ENCODE results near the gene TMEM179B.
"Not testable (repeated sequence)": the region's sequence is repeated elsewhere in the genome, so short reads cannot be mapped to it uniquely, and the experiment has no call there.

TMEM179B gene

DNA sequence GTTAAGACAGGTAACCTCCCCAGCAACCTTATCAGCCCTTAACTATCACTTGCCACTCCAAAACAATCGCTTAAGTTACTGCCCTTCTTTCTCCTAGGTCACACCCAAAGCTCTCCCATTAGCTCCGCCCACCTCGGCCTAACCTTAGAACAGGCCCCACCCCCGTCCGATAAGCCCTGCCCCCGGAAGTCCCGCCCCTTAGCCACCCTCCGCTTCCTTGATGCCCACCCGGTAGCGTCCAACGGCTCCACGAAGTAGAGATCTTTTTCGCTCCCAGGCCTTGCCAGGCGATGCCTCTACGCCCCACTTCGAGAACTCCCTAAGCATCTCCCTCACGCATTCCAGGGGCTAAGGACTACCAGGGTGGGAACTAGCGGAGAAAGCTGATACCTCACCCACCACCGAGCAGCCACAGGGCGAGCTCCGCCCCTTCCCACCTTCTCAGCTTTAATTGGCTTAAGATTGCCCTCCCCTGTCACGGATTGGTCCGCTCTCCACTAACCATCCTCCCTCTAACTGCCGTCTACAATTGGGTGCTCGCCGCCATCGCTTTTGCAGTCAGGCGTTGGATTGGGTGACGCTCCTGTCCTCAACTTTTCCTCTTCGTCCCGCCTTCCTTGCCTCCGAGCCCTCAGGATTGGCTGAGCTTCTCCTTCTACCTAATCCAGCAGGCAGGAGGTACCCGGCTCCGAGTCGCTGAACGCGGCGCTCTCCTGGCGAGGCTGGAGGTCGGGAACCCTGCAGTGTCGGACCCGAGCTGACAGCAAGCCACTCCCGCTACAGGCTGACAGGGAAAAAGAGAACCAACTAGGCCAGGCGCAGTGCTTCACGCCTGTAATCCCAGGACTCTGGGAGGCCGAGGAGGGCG is 33.2 kb upstream of the TMEM179B start, which contains the start of gene ZBTB3:
Gene ZBTB3, minus strand, starts transcription at position 425 of the 868 bp plus-strand sequence. CDS start 496 bp downstream, outside the sequence.
- H3K36me3 Mint-ChIP-seq (ENCODE audit: low read depth), result peaks cover 14% of the 10 kb centered on the region
- peak within 1 kb of the TSS; percentile 87 to 97 (median 94) for H3K4me3 Mint-ChIP-seq
- no peaks in the 10 kb centered on the region for H3K27me3 Mint-ChIP-seq (ENCODE audit: low read depth)
- H3K9me3 Mint-ChIP-seq, result no peaks in the 10 kb centered on the region
- H3K4me1 Mint-ChIP-seq, result peaks cover 10% of the 10 kb centered on the region
- TF ChIP-seq, protein P1, sequence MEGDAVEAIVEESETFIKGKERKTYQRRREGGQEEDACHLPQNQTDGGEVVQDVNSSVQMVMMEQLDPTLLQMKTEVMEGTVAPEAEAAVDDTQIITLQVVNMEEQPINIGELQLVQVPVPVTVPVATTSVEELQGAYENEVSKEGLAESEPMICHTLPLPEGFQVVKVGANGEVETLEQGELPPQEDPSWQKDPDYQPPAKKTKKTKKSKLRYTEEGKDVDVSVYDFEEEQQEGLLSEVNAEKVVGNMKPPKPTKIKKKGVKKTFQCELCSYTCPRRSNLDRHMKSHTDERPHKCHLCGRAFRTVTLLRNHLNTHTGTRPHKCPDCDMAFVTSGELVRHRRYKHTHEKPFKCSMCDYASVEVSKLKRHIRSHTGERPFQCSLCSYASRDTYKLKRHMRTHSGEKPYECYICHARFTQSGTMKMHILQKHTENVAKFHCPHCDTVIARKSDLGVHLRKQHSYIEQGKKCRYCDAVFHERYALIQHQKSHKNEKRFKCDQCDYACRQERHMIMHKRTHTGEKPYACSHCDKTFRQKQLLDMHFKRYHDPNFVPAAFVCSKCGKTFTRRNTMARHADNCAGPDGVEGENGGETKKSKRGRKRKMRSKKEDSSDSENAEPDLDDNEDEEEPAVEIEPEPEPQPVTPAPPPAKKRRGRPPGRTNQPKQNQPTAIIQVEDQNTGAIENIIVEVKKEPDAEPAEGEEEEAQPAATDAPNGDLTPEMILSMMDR (IDR thresholded peaks at IDR 0.05; ENCODE audit: unreplicated experiment in 3 of 3), result no peak
- peak within 1 kb of the TSS; percentile 91 to 98 (median 97) for H3K27ac Mint-ChIP-seq

DNA sequence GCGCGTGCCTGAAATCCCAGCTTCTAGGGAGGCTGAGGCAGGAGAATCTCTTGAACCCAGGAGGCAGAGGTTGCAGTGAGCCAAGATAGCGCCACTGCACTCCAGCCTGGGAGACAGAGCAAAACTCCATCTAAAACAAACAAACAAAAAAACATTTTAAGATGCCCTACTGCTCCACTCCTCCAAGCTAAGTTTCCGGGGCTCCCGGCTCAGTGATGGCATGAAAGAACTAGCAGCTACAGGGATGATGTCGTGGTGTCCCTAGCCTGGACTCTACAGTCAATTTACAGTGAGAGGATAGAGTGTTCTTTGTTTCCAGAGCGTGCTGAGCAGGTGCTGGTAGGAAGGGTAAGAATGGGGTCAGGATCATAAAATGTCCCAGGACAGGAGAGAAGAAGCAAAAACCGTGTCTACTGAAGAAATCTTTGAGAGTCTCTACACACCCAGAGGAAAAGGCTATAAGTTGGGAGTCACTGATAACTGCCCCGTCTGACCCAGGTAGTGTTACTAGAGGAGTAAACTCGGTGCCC is 32.1 kb upstream of the TMEM179B start:
- Mint-ChIP-seq H3K27me3 (ENCODE audit: low read depth) (no peaks in the 10 kb centered on the region), H3K27ac (peak overlapping the region; percentile 27 to 70 (median 54)), H3K9me3 (no peaks in the 10 kb centered on the region), H3K4me1 (peaks cover 10% of the 10 kb centered on the region), H3K36me3 (ENCODE audit: low read depth) (peaks cover 10% of the 10 kb centered on the region), H3K4me3 (peak overlapping the region; percentile 61 to 81 (median 78))
- TF ChIP-seq, protein P1 (IDR thresholded peaks at IDR 0.05; ENCODE audit: unreplicated experiment in 3 of 3), result no peak

DNA sequence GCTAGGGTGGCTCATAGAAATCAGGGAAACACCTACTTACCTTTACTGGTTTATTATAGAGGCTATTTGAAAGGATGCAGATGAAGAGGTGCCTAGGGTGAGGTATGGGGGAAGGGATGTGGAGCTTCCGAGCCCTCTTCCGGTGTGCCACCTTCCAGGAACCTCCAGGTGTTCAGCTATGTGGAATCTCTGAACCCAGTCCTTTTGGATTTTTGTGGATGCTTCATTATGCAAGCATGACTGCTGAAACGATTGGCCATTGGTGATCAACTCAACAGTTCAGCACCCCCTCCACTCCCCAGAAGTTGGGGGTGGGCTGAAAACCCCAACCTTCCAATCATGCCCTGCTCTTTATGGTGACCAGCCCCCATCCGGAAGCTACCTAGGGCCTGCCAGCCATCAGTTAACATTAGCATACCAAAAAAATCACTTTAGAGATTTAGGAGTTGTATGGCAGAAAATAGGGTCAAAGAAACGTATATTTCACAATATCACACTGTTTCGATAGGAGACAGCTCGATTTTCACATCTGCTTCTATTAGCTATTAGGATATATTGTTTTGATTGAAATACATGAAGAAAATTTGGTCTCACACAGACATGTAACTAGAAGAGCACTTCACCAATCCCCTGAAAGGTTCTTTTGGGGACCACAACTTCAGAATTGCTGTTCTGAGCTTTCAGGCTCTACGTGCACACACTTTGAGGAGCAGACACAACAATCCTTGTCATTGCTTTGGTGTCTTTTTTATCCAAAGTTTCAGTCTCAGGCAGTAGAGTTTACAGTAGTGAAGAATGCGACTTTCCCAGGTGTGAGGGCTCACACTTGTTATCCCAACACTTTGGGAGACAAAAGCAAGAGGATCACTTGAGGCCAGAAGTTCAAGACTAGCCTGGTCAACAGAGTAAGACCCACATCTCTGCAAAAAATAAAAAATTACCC is 29.1 kb upstream of the TMEM179B start:
- peaks cover 27% of the 10 kb centered on the region for H3K4me1 Mint-ChIP-seq
- TF ChIP-seq, protein P1 (IDR thresholded peaks at IDR 0.05; ENCODE audit: unreplicated experiment in 3 of 3), result no peak
- H3K9me3 Mint-ChIP-seq, result no peaks in the 10 kb centered on the region
- no peaks in the 10 kb centered on the region for H3K27me3 Mint-ChIP-seq (ENCODE audit: low read depth)
- H3K36me3 Mint-ChIP-seq (ENCODE audit: low read depth), result peaks cover 14% of the 10 kb centered on the region
- peak overlapping the region in 1 of 3 experiments; percentile 55 for H3K27ac Mint-ChIP-seq
- H3K4me3 Mint-ChIP-seq, result peak overlapping the region in 2 of 3 experiments; percentile 15 to 28

DNA sequence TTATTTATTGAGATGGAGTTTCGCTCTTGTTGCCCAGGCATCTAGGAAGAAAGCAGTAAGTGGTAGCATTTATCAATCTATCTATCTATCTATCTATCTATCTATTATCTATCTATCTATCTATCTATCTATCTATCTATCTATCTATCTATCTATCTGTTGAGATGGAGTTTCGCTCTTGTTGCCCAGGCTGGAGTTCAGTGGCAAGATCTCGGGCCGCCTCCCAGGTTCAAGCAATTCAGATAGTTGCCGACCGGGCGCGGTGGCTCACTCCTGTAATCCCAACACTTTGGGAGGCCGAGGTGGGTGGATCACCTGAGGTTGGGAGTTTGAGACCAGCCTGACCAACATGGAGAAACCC is 26.4 kb upstream of the TMEM179B start:
- Mint-ChIP-seq H3K4me3 (peak overlapping the region; percentile 97 to 99 (median 98)), H3K4me1 (peaks cover 17% of the 10 kb centered on the region), H3K36me3 (ENCODE audit: low read depth) (peaks cover 15% of the 10 kb centered on the region), H3K27ac (peak overlapping the region; percentile 90 to 97 (median 95))
- not testable (repeated sequence) for H3K9me3 Mint-ChIP-seq; H3K27me3 Mint-ChIP-seq (ENCODE audit: low read depth)

DNA sequence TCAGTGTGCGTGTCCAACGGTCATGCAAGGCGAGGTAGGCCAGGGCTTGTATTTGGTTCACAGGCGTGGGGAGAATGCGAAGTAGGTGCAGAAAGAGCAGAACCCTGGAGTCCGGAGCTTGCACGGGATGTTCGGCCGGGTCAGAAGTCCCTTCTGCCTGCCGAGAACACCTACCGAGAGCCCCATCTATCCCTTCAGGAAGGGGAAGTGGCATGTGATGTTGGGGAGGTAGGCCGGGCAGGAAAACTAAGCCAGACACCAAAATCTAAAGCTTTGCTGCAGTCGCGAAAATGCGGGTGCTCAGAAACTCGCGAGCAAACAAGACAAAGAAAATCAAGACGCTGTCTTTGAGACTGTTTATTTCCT is 16.4 kb upstream of the TMEM179B start:
- peaks cover 24% of the 10 kb centered on the region for H3K36me3 Mint-ChIP-seq (ENCODE audit: low read depth)
- H3K4me1 Mint-ChIP-seq, result peaks cover 16% of the 10 kb centered on the region
- no peaks in the 10 kb centered on the region for H3K9me3 Mint-ChIP-seq
- H3K27me3 Mint-ChIP-seq (ENCODE audit: low read depth), result peaks cover 3% of the 10 kb centered on the region
- TF ChIP-seq, protein P1 (IDR thresholded peaks at IDR 0.05; ENCODE audit: unreplicated experiment in 3 of 3), result no peak
- peak overlapping the region; percentile 88 to 95 (median 94) for H3K4me3 Mint-ChIP-seq
- H3K27ac Mint-ChIP-seq, result peak overlapping the region; percentile 99

Measured in nephron (organoid).